Effector CD8-positive, alpha-beta T cell (primary cell): ENCODE measurements around the gene ERI3.

ENCODE experiments used
- DNase-seq: peaks from one replicate; lab custom pipeline; 2025; lab: John Stamatoyannopoulos, UW

ERI3 gene

GRCh38 chr1:44237721-44238457, 117.2 kb downstream of the ERI3 start:
- DNase-seq = peak; percentile 14

- DNase-seq = no peak
These were observed 118.4 kb downstream of the ERI3 start for GRCh38 chr1:44236490-44237272.

- no peak for DNase-seq
These were observed 119.2 kb downstream of the ERI3 start for GRCh38 chr1:44235808-44236207.

GRCh38 chr1:44233593-44233992, 121.5 kb downstream of the ERI3 start:
- DNase-seq = no peak

- DNase-seq = no peak
These were observed 124.3 kb downstream of the ERI3 start for GRCh38 chr1:44230796-44231195.

DNA sequence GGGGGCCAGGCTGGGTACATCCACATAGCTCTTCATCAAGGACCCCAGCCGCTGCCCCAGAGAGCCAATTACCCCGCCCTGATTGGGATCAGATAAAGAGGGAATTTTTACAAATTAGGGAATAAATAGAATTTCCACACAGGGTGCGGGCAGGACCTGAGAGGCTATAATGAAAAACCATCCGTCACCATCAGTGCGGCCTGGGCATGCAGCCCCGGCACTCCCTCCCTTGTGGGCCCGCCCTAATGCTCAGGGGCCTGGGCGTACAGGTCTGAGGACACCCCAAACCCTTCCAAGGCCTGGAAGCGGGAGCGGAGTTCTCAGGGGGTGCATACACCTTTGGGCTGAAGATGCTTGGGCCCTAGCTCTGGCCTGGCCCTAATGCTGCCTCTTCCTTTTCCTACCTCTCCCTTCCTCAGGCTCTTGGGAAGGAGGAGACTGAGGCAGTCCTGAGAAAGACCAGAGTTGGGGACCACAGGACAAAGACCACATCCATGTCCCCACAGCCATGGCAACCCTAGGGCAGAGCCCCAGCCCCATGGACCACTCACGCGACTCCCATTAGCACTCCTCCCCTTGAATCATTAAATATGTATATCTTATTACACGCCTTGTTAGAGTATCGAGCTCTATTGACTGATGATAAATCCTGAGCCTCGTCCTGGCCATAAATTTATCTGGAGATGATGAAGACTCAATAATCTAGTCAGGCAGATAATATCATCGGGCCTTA, 125.5 kb downstream of the ERI3 start:
- DNase-seq = no peak

DNA sequence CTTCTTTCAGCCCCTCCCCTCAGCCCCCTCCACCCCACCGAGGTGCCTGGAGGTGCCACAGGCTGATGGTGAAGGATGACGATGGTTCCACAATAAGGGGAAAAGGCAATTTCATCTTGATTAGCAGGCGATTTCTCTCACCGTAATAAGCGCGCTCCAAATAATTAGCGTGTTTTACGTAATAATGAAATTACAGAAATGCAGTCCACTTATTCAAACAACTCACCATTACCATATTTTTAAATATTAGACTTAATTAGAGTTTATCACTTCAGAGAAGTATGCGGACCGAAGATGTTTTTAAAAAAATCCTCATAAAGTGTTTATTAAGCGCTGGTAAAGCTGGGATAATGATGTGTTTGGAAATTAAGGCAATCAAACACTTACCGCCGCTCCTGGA, 126.8 kb downstream of the ERI3 start:
- no peak for DNase-seq

DNA sequence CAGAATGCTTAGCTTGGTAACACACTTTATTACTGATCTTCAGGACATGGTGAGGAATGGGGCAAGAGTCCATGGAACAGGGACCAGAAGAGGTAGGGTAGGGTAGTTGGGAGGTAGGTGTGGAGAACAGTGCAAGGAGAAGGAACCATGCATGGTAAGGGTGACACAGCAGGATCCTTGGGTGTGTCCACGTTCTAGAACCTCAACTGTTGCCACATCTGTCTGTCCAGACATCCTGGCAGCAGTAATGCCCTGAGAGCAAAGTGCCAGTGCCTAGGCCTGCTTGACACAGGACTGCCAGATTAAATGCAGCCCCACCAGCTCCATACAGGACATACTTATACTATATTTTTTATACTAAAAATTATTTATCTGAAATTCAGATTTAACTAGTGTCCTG, 127.8 kb downstream of the ERI3 start:
- DNase-seq = no peak

DNA sequence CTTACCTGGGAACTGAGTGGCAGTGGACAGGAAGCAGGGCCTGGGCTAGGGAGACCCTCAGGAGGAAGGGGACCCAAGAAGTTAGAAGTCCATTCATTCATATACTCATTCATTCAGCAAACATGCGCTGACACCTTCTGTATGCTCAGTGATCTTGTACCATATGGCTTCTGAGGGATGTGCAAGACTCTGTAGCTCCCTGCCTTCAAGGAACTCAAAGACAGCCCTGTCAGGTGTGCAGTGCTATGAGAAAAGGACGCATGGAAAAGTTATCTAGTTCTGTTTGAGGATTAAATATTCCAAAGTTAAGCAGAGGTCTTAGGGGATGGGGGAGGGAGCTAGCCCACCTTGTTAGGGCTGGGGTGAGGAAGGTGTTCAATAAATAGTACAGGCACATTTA, 129.3 kb downstream of the ERI3 start:
- no peak for DNase-seq

DNA sequence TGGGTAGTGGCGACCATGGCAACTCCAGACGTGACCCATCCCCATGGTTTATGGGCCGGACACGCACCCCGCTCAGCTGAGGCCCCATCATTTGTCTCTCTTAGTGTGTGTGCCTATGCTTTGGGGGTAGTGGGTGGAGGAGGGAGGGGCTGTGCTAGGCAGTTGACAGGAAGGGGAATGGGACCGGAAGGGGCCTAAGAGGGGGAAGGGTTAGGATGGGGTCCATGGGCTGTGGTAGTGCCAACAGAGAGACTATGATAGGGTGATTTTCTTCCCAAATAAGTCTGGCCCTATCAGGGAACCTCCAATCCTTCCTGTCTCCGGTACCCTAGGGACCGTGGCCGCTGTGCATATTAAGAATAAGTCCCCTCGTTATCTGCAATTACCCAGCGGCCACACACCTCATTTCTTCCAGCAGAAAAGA, 131.9 kb downstream of the ERI3 start:
- no peak for DNase-seq

GRCh38 chr1:44222397-44223186, 132.5 kb downstream of the ERI3 start:
- no peak for DNase-seq

- DNase-seq = no peak
These were observed 133.3 kb downstream of the ERI3 start for GRCh38 chr1:44221769-44222168.

- DNase-seq = no peak
These were observed 134.3 kb downstream of the ERI3 start for GRCh38 chr1:44220755-44221154.

DNA sequence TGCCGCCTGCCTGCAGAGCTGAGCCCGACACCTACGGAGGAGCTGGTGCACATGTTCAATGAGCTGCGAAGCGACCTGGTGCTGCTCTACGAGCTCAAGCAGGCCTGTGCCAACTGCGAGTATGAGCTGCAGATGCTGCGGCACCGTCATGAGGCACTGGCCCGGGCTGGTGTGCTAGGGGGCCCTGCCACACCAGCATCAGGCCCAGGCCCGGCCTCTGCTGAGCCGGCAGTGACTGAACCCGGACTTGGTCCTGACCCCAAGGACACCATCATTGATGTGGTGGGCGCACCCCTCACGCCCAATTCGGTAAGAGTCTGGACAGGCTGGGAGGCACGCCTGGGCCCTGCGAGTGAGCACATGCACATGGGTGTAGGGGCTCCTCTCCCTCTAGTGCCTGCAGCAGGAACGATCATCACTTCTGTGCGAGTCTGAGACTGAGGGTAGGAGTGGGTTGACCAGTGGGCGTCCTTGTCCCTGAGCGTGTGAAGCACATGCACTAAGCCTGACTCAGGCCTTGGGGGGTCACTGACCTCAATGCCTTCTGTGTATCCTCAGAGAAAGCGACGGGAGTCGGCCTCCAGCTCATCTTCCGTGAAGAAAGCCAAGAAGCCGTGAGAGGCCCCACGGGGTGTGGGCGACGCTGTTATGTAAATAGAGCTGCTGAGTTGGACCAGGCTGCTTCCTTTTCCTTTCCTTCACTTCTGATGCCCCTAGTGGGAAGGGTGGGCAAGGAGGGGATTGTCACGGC, 134.9 kb downstream of the ERI3 start:
- no peak for DNase-seq

- no peak for DNase-seq
These were observed 135.8 kb downstream of the ERI3 start for GRCh38 chr1:44219301-44219626.

DNA sequence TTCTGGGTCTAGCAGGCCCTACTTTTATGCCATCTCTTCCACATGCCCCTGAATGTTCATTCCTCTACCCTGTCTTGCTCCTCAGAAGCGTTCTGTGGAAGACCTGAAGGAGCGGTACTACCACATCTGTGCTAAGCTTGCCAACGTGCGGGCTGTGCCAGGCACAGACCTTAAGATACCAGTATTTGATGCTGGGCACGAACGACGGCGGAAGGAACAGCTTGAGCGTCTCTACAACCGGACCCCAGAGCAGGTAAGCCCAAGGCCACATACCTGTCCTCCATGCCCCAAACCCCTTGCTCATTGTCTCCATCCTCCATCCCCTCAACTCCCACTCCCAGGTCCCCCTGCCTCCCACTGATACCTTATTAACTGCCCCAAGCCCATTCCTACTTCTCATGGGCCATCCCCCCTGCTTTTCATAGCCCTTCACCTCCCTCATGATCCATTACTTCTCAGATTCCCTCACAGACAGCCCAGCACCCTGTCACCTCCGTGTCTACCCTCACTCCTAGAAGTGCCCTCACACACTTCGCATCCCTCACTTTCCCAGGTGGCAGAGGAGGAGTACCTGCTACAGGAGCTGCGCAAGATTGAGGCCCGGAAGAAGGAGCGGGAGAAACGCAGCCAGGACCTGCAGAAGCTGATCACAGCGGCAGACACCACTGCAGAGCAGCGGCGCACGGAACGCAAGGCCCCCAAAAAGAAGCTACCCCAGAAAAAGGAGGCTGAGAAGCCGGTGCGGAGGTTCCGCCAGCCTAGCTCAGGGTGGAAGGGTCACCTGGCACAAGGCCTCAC, 136.4 kb downstream of the ERI3 start:
- DNase-seq = no peak

DNA sequence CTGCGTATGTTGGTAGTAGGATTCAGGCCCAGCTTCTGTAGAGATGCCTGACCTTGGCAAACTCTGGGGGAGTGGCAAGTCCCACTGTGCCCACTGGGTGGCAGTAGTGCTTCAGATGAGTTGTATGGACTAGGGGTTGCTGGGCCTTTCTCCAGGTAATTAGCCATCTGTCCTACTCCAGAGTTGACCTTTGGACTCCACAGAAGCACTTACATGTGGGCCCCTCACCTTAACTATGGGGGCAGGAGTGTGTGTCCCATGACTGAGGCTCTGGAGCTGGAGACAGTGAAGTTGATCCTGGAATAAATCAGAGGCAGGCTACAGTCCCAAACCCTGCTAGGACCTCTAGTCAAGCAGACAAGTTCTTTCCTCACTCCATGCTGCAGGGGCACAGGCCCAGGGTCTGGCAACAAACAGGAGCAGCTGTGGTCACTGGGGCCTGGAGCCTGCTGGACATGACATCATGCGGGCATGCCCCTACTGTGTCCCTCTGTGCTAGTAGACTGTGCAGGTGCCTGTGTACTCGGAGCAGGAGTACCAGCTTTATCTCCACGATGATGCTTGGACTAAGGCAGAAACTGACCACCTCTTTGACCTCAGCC, 137.1 kb downstream of the ERI3 start:
- DNase-seq = peak; percentile 58

DNA sequence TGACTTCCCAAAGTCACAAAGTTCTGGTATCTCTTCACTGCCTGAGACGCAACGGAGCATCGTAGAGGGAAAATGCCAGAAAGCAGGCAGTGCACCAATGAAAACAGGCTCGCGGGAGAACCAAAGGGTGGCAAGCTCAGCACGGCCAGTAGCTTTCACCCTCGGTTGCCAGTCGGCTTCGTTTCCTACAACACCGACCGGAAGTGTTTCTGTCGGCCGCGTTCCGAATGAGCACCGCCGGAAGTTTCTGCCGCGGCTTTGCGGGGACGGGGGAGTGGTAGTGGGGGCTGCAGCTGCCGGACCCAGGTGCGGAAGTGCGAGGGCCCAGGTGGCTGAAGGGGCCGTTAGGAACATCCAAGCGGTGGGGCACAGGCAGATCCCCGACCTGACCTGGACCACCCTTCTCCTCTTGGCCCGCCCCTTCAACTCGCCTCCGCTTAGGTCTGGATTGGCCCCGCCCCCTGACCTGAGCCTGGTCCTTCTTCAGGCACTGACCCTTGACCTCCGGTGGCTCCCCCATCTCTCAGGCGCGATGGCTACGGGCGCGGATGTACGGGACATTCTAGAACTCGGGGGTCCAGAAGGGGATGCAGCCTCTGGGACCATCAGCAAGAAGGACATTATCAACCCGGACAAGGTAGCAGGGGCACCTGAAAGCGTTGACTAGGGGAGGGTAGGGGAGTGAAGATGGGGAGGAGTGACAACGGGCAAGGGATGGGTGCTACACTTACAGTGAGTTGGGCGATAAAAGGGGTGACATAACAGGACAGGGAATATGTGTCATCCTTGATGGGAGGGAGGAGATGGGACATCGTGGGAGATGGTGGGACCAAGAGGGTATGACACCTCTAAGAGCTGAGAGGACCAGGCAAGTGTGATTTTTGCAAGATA, 141.6 kb downstream of the ERI3 start, which contains the start of gene DMAP1:
DMAP1 (plus strand) TSS at position 250 of the 891 bp plus-strand sequence; CDS start at position 533, 283 bp downstream.
- DNase-seq = peak; percentile 74
